IPS-11a (cell line): Measurements from ENCODE around the gene KRT75.
"Not testable (repeated sequence)": the region's sequence is repeated elsewhere in the genome, so short reads cannot be mapped to it uniquely, and the experiment has no call there.

Experiments
- H3K4me3 ChIP-seq: one replicate; pipeline ENCODE4 v1.5.1; 2013; ENCODE audit warnings: low read depth, low read length, control low read depth

Gene KRT75

GRCh38 chr12:52434081-52434733 is at the start of gene KRT75:
Gene KRT75, minus strand, starts transcription at chr12:52434371. Its CDS starts 67 bp downstream, at chr12:52434304.
- no peak within 1 kb of the TSS for H3K4me3 ChIP-seq

DNA sequence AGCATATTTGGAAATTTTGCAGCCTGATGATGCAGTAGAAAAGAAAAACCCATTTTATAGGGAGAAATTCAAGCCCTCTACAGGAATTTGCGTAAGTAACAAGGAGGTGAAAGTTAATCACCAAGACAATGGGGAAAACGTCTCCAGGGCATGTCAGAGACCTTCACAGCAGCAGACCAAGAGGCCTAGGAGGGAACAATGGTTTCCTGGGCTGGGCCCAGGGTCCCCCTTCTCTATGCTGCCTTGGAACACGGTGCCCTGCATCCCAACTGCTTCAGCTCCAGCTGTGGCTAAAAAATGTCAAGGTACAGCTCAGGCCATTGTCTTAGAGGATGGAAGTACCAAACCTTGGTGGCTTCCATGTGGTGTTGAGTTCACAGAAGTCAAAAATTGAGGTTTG is 45.9 kb upstream of the KRT75 start:
- H3K4me3 ChIP-seq = no peak overlapping the region

- no peak overlapping the region for H3K4me3 ChIP-seq
These were observed 43.5 kb upstream of the KRT75 start for GRCh38 chr12:52477651-52478050.

- no peak overlapping the region for H3K4me3 ChIP-seq
These were observed 40.0 kb upstream of the KRT75 start for GRCh38 chr12:52474212-52474611.

DNA sequence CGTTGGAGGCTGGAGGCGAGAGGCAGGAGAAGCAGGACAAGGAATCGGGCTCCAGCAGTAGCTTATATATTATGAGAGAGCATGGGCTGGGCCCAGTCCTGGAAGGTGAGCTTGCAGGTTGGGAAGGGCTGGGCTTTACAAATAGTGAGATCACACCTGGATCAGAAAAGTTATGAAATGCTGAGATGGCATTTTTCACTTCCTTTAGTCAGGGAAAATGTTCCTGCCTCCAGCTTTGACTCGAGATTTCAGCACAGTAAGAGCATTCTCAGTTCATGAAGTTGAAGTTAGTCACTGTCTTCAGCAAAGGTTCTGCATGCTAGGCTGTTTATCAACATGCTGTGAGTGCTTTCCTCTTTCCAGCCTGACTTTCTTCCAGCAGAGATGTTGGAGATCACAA is 39.6 kb upstream of the KRT75 start, which contains the start of gene KRT6C:
Gene KRT6C (minus strand): TSS at position 38 of the 400 bp plus-strand sequence. CDS start 68 bp downstream, outside the sequence.
- H3K4me3 ChIP-seq = no peak within 1 kb of the TSS

DNA sequence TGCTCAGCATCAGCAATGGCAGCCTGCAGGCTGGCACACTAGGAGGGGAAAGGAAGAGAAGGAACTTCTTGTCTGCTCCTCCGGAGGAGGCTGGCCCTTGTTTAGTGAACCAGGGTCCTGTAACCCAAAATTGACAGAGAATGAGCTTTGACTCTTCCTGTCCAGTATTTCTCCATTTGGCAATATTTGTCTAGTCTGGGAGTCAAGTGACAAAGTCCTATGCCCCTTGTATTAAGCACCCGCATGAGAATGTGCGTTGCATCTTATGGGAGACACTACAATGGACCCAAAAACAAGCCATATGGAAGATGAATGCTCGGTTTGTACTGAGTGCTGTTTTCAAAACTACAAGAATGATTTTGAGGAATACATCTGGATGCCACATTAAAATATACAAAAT is 35.7 kb upstream of the KRT75 start:
- H3K4me3 ChIP-seq = no peak overlapping the region

GRCh38 chr12:52464897-52465296 is 30.7 kb upstream of the KRT75 start:
- no peak overlapping the region for H3K4me3 ChIP-seq

DNA sequence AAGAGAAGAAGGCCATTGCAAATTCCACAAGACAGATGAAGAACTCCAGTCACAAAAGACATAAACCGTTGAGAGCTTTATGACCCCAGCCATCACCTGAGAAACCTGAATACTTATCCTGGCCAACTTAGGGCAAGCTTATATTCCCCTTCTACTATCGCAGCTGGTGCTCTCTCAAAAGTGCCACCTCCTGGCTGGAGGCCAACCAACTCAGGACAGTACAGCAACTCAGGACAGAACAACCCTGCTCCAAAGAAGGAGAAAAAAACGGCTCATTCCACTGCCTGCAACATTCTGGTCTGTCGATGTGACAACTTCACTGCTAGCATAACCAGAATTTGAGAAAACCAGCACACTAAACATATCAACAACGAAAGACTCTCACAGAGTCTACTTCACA is 27.5 kb upstream of the KRT75 start:
- H3K4me3 ChIP-seq = no peak overlapping the region

- no peak overlapping the region for H3K4me3 ChIP-seq
These were observed 24.7 kb upstream of the KRT75 start for GRCh38 chr12:52458861-52459260.

DNA sequence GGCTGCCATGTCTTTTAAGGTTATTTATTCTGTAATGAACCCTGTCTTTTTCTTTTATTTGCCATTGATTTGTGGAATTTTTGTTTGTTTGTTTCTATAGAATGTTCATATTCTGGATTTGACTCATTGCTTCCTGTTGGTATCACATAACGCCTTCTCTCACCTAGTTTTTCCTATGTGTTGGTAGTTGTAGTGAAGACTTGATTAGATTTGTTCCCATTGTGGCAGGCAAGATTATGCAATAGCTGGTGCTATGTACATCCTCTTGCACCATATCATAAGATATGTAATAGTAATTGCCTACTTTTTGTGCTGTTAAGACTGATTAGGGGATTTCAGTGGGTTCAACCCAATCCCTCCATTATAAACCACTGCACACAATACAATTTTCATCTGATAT is 21.6 kb upstream of the KRT75 start:
- no peak overlapping the region for H3K4me3 ChIP-seq

DNA sequence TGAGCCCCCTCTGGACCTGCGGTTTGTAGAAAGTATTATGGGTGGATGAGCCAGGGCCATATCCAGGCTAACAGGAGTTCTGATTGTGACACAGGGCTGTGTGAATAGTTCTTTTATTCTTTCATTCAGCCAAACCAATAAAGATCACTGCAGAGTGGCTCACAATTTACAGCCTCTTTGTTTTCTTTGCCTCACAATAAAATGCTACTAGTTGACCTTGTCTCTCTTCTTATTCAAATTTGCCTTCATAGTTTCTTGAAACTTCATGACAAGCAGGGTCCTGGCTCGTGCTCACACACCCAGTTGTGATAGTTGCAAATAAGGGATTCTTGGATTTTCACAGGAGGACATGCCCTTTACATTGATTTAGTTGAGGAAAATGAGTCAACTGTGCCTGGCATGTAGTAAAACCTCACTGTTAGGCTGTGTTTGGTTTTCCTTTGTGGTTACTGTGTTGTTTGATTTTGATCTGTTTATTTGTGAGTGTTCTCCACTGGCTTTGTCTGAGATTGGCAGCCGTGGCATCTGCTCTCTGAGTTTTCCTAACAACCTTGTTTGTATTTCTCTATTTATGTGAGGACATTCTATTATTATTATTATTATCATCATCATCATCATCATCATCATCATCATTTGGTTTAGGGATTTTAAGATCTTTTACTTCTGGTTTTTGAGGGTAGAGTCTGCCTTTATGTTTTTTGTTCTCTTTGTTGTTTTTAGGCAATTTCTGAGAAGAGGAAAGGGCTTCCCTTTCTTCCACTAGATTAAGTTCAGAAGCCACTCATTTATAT is 20.4 kb upstream of the KRT75 start:
- H3K4me3 ChIP-seq = no peak overlapping the region

GRCh38 chr12:52452101-52452500 is 17.9 kb upstream of the KRT75 start, which contains the start of gene KRT6B:
Gene KRT6B, minus strand, starts transcription at chr12:52452146. Its CDS starts 68 bp downstream, at chr12:52452078.
- no peak within 1 kb of the TSS for H3K4me3 ChIP-seq

DNA sequence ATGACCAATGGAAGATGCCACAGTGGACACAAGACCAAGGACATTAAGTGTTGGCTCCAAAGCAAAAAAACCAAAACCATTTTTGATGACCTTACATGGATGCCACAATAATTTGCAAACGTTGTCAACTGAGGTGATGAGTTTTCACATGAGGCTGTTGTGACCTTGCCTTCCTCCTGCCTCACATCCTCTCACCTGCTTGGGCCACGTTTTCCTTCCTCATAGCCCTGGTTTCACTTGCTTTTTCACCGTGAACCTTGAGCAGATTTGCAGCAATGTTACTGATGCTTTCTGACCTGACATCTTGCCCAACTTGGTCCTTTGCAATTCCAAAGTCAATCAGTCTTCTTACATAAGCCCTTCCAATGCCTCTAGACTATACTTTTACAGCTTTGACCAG is 14.1 kb upstream of the KRT75 start:
- H3K4me3 ChIP-seq = no peak overlapping the region

DNA sequence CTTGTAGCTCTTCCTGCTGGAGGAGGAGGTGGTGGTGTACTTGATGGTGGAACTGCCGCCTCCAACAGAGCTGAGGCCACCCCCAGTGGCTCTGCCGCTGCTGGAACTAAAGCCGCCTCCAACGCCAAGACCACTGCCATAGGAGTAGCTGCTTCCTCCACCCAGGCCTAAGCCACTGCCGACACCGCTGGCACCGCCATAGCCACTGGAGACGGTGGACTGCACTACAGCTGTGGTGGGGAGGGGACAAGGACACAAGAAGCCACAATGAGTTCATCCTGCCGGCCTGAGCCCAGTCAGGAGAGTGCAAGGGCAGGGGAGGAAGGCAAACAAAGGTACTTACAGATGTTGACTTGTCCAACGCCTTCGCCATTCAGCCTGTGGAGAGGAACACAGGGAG is 13.0 kb upstream of the KRT75 start:
- not testable (repeated sequence) for H3K4me3 ChIP-seq

DNA sequence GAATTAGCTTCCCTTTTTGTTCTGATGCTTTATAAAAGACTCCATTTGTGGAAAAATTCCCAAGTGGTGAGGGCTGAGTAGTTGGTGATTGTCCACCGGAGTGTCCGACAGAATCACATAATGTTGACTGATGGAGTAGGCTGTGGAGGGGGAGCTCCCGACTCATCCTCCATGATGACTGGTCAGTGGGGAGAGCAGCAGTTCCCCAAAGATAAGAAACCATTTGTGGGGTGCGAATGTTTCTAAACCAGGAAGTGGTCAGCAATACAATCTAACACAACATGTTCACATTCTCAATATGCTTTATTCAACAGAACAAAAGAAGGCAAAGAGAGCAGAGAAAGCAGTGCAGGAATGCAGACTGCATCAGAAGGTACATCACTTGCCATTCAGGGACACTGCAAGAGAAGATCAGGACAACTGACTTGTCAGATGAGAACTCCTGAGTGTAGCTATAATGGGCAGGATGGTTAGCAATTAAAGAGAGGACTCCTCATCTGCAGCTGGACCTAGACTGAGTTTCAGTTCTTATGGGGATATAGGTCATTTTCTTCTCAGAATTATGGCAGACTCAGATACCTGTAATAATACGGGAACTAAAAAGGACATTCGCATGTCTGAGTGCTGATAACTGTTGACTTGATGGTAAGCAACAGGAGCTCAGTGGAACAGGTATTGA is 12.3 kb upstream of the KRT75 start:
- no peak overlapping the region for H3K4me3 ChIP-seq

DNA sequence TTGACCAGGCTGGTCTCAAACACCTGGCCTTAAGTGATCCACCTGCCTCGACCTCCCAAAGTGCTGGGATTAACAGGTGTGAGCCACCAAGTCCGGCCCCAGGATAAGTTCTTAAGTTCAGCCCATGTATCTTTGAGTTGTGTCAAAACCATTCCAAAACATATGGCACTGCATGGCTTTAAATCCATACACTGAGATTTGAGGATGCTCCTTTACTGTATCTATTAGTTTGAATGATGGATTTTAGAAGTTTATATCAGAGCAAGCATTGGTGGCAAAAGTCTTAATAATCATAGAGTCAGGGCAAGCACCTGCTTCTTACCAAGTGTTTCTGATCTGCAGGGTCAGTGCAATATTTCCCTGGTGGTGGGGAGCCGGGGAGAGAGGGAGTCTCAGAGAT is 11.7 kb upstream of the KRT75 start:
- no peak overlapping the region for H3K4me3 ChIP-seq

GRCh38 chr12:52444647-52445595 is 10.8 kb upstream of the KRT75 start:
- no peak overlapping the region for H3K4me3 ChIP-seq

- no peak overlapping the region for H3K4me3 ChIP-seq
These were observed 9.8 kb upstream of the KRT75 start for GRCh38 chr12:52443966-52444365.

- H3K4me3 ChIP-seq = no peak overlapping the region
These were observed 8.5 kb upstream of the KRT75 start for GRCh38 chr12:52442600-52443061.

DNA sequence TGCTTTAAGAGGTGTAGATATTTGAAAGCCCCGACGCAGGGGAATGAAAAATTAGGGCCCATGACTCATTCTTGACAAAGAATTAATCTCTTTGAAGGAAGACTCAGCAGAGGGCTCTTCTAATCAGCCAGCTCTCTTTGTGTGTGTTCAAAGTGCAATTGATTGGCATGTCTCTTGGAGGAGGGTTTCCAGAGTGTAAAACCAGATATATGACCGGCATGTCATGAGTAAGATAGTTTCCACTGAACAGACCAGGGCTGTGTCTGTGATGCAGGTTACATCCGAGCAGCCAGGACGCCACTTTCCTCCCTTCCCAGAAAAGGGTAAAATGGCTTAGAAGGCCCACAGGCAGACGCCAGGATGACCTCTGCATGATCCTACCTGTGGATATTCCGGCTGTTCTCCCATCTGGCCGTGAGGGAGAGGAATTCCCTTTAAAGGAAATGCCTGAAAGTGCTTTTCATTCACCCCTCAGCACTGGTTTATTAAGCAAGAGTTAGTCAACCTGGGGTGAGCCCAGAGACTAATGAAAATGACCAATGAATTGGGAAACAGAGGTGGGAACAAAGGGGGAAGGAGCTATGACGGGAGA is 7.2 kb upstream of the KRT75 start:
- no peak overlapping the region for H3K4me3 ChIP-seq
